Measurements from ENCODE around the gene LMBRD1. TPM values are rescaled to one million over a fixed set of nuclear protein-coding genes. Genes with fewer than 3 reads are reported as not detected.

Gene LMBRD1
- total RNA-seq, 8 experiments from 2014 or later = 21.3 to 73.3 (median 34.5) TPM

GRCh38 chr6:69763763-69764162 lies 33.0 kb downstream of the LMBRD1 start:
- ATAC-seq (replicated peaks in 6 of 8) = no peak
- 74 to 100% (median 97%) methylated on average over 1 to 3 of the region's 3 CpGs; no CpG with 5 or more reads in 1 of the 10 experiments for WGBS, 10 experiments
- Histone ChIP-seq H3K4me3 (no peak overlapping the region), H3K4me1 (replicated peaks in 1 of 2) (no peaks in the 10 kb centered on the region), H3K27ac (no peak overlapping the region)
- in situ Hi-C loops (cut with MboI; ENCODE audit: low pct_unique_long_range_greater_than_20kb in 2 of 9, low sequenced_read_pairs in 9 of 9, unreplicated experiment in 9 of 9) = no loop called here

GRCh38 chr6:69761853-69762252 lies 35.0 kb downstream of the LMBRD1 start:
- ATAC-seq (replicated peaks in 6 of 8) = peak in 3 of 8 experiments; percentile 68 to 94 (median 82)
- in situ Hi-C loops (cut with MboI; ENCODE audit: low pct_unique_long_range_greater_than_20kb in 2 of 9, low sequenced_read_pairs in 9 of 9, unreplicated experiment in 9 of 9) = no loop called here
- Histone ChIP-seq H3K27ac (no peak overlapping the region), H3K4me1 (replicated peaks in 1 of 2) (no peaks in the 10 kb centered on the region), H3K4me3 (no peak overlapping the region)
- WGBS, 10 experiments = 0 to 100% (median 85%) methylated on average over 1 to 2 of the region's 2 CpGs; no CpG with 5 or more reads in 2 of the 10 experiments

- H3K27ac ChIP-seq = no peak overlapping the region
- no peaks in the 10 kb centered on the region for H3K4me1 ChIP-seq (replicated peaks in 1 of 2)
- ATAC-seq (replicated peaks in 6 of 8) = no peak
- H3K4me3 ChIP-seq = no peak overlapping the region
- in situ Hi-C loops (cut with MboI; ENCODE audit: low pct_unique_long_range_greater_than_20kb in 2 of 9, low sequenced_read_pairs in 9 of 9, unreplicated experiment in 9 of 9) = no loop called here
- WGBS, 10 experiments = 14 to 88% (median 63%) methylated on average over 1 of the region's 1 CpG; no CpG with 5 or more reads in 1 of the 10 experiments
These were observed 38.6 kb downstream of the LMBRD1 start for GRCh38 chr6:69758214-69758613.

GRCh38 chr6:69756907-69757306 lies 39.9 kb downstream of the LMBRD1 start:
- ATAC-seq (replicated peaks in 6 of 8) = no peak
- H3K4me3 ChIP-seq = no peak overlapping the region
- in situ Hi-C loops (cut with MboI; ENCODE audit: low pct_unique_long_range_greater_than_20kb in 2 of 9, low sequenced_read_pairs in 9 of 9, unreplicated experiment in 9 of 9) = no loop called here
- no peaks in the 10 kb centered on the region for H3K4me1 ChIP-seq (replicated peaks in 1 of 2)
- WGBS, 10 experiments = 29 to 100% (median 75%) methylated on average over 1 of the region's 1 CpG; no CpG with 5 or more reads in 3 of the 10 experiments
- H3K27ac ChIP-seq = no peak overlapping the region

GRCh38 chr6:69756366-69756765 lies 40.4 kb downstream of the LMBRD1 start:
- H3K4me3 ChIP-seq = no peak overlapping the region
- in situ Hi-C loops (cut with MboI; ENCODE audit: low pct_unique_long_range_greater_than_20kb in 2 of 9, low sequenced_read_pairs in 9 of 9, unreplicated experiment in 9 of 9) = no loop called here
- no peaks in the 10 kb centered on the region for H3K4me1 ChIP-seq (replicated peaks in 1 of 2)
- ATAC-seq (replicated peaks in 6 of 8) = no peak
- no peak overlapping the region for H3K27ac ChIP-seq

- in situ Hi-C loops (cut with MboI; ENCODE audit: low pct_unique_long_range_greater_than_20kb in 2 of 9, low sequenced_read_pairs in 9 of 9, unreplicated experiment in 9 of 9) = loop anchor here in 2 of 9 experiments (25.0 kb wide), 1 partner anchor 377 kb away; no protein-coding TSS in a partner anchor
- ATAC-seq (replicated peaks in 6 of 8) = peak in 3 of 8 experiments; percentile 36 to 70 (median 64)
- WGBS, 10 experiments = 51 to 100% (median 88%) methylated on average over 1 to 4 of the region's 4 CpGs; no CpG with 5 or more reads in 1 of the 10 experiments
- no peaks in the 10 kb centered on the region for H3K4me1 ChIP-seq (replicated peaks in 1 of 2)
- H3K4me3 ChIP-seq = no peak overlapping the region
- no peak overlapping the region for H3K27ac ChIP-seq
These were observed 61.8 kb downstream of the LMBRD1 start for GRCh38 chr6:69735027-69735426.

GRCh38 chr6:69732640-69733039 lies 64.2 kb downstream of the LMBRD1 start:
- Histone ChIP-seq H3K4me3 (no peak overlapping the region), H3K4me1 (replicated peaks in 1 of 2) (no peaks in the 10 kb centered on the region), H3K27ac (no peak overlapping the region)
- no peak for ATAC-seq (replicated peaks in 6 of 8)
- in situ Hi-C loops (cut with MboI; ENCODE audit: low pct_unique_long_range_greater_than_20kb in 2 of 9, low sequenced_read_pairs in 9 of 9, unreplicated experiment in 9 of 9) = loop anchor here in 2 of 9 experiments (25.0 kb wide), 1 partner anchor 380 kb away; no protein-coding TSS in a partner anchor
- WGBS, 10 experiments = 31 to 100% (median 73%) methylated on average over 1 to 2 of the region's 2 CpGs

- WGBS, 10 experiments = 47 to 100% (median 78%) methylated on average over 1 to 2 of the region's 2 CpGs
- in situ Hi-C loops (cut with MboI; ENCODE audit: low pct_unique_long_range_greater_than_20kb in 2 of 9, low sequenced_read_pairs in 9 of 9, unreplicated experiment in 9 of 9) = loop anchor here in 2 of 9 experiments (25.0 kb wide), 1 partner anchor 380 kb away; no protein-coding TSS in a partner anchor
- no peaks in the 10 kb centered on the region for H3K4me1 ChIP-seq (replicated peaks in 1 of 2)
- peak in 1 of 8 experiments; percentile 24 for ATAC-seq (replicated peaks in 6 of 8)
- no peak overlapping the region for H3K4me3 ChIP-seq
- H3K27ac ChIP-seq = no peak overlapping the region
These were observed 64.8 kb downstream of the LMBRD1 start for GRCh38 chr6:69732045-69732444.

- Histone ChIP-seq H3K4me1 (replicated peaks in 1 of 2) (no peaks in the 10 kb centered on the region), H3K4me3 (no peak overlapping the region), H3K27ac (no peak overlapping the region)
- ATAC-seq (replicated peaks in 6 of 8) = no peak
- WGBS, 10 experiments = 17 to 82% (median 68%) methylated on average over 1 to 3 of the region's 3 CpGs
- in situ Hi-C loops (cut with MboI; ENCODE audit: low pct_unique_long_range_greater_than_20kb in 2 of 9, low sequenced_read_pairs in 9 of 9, unreplicated experiment in 9 of 9) = loop anchor here in 2 of 9 experiments (25.0 kb wide), 1 partner anchor 382 kb away; no protein-coding TSS in a partner anchor
These were observed 66.8 kb downstream of the LMBRD1 start for GRCh38 chr6:69729870-69730449.

- Histone ChIP-seq H3K27ac (no peak overlapping the region), H3K4me3 (no peak overlapping the region), H3K4me1 (replicated peaks in 1 of 2) (no peaks in the 10 kb centered on the region)
- no peak for ATAC-seq (replicated peaks in 6 of 8)
- in situ Hi-C loops (cut with MboI; ENCODE audit: low pct_unique_long_range_greater_than_20kb in 2 of 9, low sequenced_read_pairs in 9 of 9, unreplicated experiment in 9 of 9) = no loop called here
- 85 to 100% (median 95%) methylated on average over 1 to 3 of the region's 3 CpGs for WGBS, 10 experiments
These were observed 74.1 kb downstream of the LMBRD1 start for GRCh38 chr6:69722683-69723082.

- peak in 3 of 8 experiments; percentile 49 to 62 (median 61) for ATAC-seq (replicated peaks in 6 of 8)
- no peak overlapping the region for H3K4me3 ChIP-seq
- 10 to 67% (median 33%) methylated on average over 1 to 2 of the region's 2 CpGs; no CpG with 5 or more reads in 1 of the 10 experiments for WGBS, 10 experiments
- no peak overlapping the region for H3K27ac ChIP-seq
- in situ Hi-C loops (cut with MboI; ENCODE audit: low pct_unique_long_range_greater_than_20kb in 2 of 9, low sequenced_read_pairs in 9 of 9, unreplicated experiment in 9 of 9) = no loop called here
- no peaks in the 10 kb centered on the region for H3K4me1 ChIP-seq (replicated peaks in 1 of 2)
These were observed 77.1 kb downstream of the LMBRD1 start for GRCh38 chr6:69719602-69720193.

- in situ Hi-C loops (cut with MboI; ENCODE audit: low pct_unique_long_range_greater_than_20kb in 2 of 9, low sequenced_read_pairs in 9 of 9, unreplicated experiment in 9 of 9) = no loop called here
- H3K4me1 ChIP-seq (replicated peaks in 1 of 2) = no peaks in the 10 kb centered on the region
- H3K4me3 ChIP-seq = no peak overlapping the region
- no peak for ATAC-seq (replicated peaks in 6 of 8)
- no peak overlapping the region for H3K27ac ChIP-seq
- WGBS, 10 experiments = 67 to 100% (median 100%) methylated on average over 1 of the region's 1 CpG; no CpG with 5 or more reads in 4 of the 10 experiments
These were observed 90.1 kb downstream of the LMBRD1 start for GRCh38 chr6:69706724-69707123.

GRCh38 chr6:69705954-69706353 lies 90.9 kb downstream of the LMBRD1 start:
- WGBS, 10 experiments = 90 to 100% (median 96%) methylated on average over 1 to 4 of the region's 4 CpGs; no CpG with 5 or more reads in 1 of the 10 experiments
- Histone ChIP-seq H3K4me3 (no peak overlapping the region), H3K27ac (no peak overlapping the region), H3K4me1 (replicated peaks in 1 of 2) (no peaks in the 10 kb centered on the region)
- no peak for ATAC-seq (replicated peaks in 6 of 8)
- in situ Hi-C loops (cut with MboI; ENCODE audit: low pct_unique_long_range_greater_than_20kb in 2 of 9, low sequenced_read_pairs in 9 of 9, unreplicated experiment in 9 of 9) = no loop called here
